ENCODE data around the gene RFPL4A.

DNA sequence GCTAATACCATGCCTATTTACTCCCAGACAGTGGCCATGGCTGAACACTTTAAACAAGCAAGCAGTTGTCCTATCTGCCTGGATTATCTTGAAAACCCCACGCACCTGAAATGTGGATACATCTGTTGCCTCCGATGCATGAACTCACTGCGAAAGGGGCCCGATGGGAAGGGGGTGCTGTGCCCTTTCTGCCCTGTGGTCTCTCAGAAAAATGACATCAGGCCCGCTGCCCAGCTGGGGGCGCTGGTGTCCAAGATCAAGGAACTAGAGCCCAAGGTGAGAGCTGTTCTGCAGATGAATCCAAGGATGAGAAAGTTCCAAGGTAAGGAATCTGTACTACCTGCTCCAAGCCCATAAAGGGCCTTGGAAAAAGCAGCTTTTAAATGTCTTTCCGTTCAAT is 18.6 kb downstream of the RFPL4A start:
- TF ChIP-seq, protein P1, sequence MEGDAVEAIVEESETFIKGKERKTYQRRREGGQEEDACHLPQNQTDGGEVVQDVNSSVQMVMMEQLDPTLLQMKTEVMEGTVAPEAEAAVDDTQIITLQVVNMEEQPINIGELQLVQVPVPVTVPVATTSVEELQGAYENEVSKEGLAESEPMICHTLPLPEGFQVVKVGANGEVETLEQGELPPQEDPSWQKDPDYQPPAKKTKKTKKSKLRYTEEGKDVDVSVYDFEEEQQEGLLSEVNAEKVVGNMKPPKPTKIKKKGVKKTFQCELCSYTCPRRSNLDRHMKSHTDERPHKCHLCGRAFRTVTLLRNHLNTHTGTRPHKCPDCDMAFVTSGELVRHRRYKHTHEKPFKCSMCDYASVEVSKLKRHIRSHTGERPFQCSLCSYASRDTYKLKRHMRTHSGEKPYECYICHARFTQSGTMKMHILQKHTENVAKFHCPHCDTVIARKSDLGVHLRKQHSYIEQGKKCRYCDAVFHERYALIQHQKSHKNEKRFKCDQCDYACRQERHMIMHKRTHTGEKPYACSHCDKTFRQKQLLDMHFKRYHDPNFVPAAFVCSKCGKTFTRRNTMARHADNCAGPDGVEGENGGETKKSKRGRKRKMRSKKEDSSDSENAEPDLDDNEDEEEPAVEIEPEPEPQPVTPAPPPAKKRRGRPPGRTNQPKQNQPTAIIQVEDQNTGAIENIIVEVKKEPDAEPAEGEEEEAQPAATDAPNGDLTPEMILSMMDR (conservative IDR thresholded peaks at IDR 0.05 in 1 of 2, IDR thresholded peaks at IDR 0.05 in 1 of 2; ENCODE audit: low read depth in 1 of 2, low read length in 2 of 2): no peak
- TF ChIP-seq EZH2 (IDR thresholded peaks at IDR 0.05; ENCODE audit: low read length, missing control alignments): no peak
